NCI-H82 treated with DMSO at 0.1 percent for 48 hours (cell line): ENCODE measurements around the gene STX8.

Source experiments
- DNase-seq: peaks from one replicate; lab custom pipeline; 2025; ENCODE audit not compliant: unreplicated experiment; lab: John Stamatoyannopoulos, UW

Gene STX8

DNA sequence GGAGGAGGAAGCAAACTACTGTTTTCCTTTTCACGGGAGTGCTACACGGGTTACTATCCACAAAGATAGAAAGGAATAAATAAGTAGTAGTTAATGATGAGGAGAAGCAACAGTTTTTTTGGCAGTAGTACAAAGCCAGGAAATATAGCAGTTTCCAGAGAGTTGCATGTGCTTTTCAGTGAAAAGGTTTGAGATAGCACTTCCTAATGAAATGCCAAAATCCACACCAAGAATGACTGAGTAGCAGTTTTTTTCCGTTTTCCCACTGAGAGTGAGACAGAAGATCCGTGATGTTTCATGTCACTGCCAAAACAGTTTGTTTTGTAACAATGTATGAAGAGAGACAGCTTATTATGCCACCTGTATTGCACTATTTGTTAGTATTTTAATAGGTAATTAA, 129.1 kb downstream of the STX8 start:
- no peak for DNase-seq

GRCh38 chr17:9445424-9445823, 130.2 kb downstream of the STX8 start:
- no peak for DNase-seq

- DNase-seq = no peak
Measured at GRCh38 chr17:9444687-9445086, 130.9 kb downstream of the STX8 start.

DNA sequence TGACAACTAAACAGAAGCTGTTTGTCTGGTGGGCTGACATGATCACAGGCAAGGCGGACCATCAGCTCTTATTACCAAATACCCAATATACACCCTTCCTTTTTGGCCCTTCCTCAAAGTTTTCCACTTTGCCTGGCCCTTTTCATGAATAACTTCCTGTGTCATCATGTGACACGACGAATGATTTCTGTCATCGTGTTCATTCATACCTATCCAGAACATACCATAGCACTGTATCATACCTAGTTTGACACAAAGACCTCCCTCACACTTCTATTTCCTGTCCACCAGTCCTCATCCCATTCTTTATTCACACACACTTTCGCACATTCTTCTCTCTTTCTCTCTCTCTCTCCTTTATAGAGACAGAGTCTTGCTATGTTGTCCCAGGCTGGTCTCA, 131.8 kb downstream of the STX8 start:
- no peak for DNase-seq

- no peak for DNase-seq
Measured at GRCh38 chr17:9439851-9440250, 135.8 kb downstream of the STX8 start.

DNA sequence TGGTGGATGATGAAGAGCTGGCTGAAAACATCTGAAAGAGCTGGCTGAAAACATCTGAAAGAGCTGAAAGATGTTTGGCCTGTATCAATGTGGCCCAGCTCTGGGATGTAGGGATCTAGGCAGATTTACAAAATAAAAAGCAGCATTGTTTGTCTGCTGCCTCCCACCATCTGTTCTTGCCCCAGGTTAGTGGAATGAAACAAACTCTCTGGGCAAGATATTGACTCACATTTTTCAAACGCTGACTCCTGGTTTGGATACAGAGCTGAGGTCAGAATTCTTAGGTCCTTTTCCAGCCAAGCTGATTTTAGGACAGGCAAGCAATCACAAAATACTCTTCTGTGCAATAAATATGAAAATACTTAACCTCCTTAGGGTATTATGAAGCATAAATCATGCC, 139.0 kb downstream of the STX8 start:
- no peak for DNase-seq

DNA sequence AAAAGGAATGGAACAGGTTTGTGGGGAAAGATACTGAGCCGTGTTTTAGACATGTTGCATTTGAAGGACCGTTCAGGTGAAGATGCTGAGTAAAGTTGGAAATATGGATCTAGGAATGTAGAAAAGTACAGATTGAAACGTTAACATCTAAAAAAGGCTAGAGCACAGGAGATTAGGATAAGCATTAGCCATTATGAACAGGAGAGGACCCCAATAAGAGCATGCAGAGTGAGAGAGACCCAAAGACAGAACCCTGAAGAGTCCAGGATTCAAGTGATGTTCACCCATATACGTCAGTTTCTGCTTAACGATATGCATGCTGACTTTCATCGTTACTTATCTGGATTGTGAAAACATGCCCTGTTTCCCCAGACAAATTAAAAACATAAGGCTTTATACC, 140.5 kb downstream of the STX8 start:
- no peak for DNase-seq

GRCh38 chr17:9434642-9435057, 141.0 kb downstream of the STX8 start:
- no peak for DNase-seq

GRCh38 chr17:9432934-9433421, 142.6 kb downstream of the STX8 start:
- no peak for DNase-seq

GRCh38 chr17:9432134-9432885, 143.3 kb downstream of the STX8 start:
- no peak for DNase-seq

- DNase-seq = no peak
Measured at GRCh38 chr17:9431620-9432019, 144.0 kb downstream of the STX8 start.

DNA sequence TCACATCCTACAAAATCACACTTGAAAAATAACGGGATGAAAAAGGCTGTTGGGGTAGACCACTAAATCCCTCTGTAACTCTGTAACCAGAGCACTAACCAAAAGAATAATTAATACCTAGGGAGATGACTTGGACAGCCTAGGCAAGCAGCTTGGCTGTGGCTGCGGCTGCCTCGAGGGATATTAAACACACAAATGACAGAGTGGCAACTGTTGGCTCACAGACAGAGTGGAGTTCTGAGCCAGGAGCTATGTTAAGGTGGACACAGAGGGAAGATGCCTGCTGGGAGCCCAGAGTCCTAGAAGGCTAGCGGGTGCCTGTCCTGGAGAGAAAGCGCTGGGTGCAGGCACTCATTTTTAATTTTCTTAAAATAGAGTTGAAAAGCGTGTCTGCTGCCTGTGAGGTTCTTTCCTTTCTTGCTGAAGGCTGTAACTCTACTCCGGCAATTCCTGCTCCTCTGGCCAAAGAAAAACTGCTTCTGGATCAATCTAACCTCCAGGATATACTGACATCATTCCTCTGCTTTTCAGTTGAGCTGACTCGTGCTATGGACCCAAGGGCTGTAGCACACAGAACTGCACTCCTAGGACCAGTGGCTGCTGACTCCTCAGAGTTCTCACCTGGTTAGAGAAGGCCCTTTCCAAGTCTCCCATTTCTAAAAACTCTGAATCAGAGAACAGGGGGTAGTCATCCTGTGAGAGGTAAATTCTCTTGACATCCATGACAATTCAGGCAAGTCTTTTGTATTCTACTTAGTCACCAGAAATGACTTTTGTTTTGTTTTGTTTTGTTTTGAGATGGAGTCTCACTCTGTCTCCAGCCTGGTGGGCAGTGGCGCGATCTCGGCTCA, 147.9 kb downstream of the STX8 start:
- DNase-seq = no peak

- DNase-seq = no peak
Measured at GRCh38 chr17:9424071-9424640, 151.5 kb downstream of the STX8 start.

- no peak for DNase-seq
Measured at GRCh38 chr17:9421525-9421924, 154.1 kb downstream of the STX8 start.

GRCh38 chr17:9419932-9420453, 155.6 kb downstream of the STX8 start:
- DNase-seq = no peak

DNA sequence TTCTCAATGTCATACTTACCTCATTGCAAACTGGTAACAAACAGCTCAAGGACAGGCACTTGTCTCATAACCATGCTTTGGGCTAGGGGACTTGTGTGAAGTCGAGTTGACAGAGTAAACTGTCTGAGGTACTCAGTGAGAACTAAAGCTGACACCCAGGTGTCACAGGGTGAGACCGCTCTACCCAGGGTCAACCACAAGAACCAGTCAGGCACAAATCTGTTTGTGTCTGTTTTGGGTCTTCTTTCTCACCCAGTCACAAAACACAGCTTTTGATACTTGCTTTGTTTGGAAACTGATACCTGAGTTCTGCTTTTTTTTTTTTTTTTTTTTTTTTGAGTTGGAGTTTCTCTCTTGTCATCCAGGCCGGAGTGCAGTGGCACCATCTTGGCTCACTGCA, 161.1 kb downstream of the STX8 start:
- DNase-seq = no peak

GRCh38 chr17:9410737-9411136, 164.9 kb downstream of the STX8 start:
- DNase-seq = no peak

DNA sequence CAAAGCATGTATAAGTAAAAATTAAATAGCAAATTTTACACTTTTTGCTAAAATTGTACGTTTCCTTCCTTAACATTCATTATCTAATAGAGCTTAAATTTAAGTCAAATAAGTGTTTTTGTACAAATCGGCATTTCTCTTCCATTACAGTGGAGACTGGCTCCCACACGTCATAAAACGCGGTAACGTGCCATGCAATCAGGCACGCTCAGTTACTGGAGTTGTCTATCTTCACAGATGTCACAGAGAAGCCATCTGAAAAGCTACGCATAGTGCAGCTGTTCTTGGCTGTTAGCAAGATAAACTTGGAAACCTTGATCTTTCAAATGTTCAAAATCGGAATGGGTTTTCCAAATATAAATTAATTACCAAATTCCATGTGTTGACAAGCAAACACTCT, 165.3 kb downstream of the STX8 start:
- no peak for DNase-seq

DNA sequence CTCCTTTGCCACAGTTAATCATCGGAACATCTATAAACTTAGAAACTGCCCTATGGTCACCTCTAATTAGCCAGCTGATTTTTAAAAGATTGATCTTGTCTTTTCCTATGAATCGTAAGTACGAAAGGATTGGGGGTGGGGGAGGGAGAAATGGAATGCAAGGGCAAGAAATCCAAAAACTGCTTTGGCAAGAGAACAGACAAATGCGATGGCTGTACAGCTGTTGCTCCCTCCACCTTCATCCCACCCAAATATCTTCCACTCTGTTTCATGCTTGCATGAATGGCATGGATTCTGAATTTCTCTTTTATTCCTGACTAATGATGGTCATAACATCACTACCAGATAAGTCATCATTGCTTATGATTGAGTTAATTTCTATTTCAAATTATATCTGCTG, 165.7 kb downstream of the STX8 start:
- no peak for DNase-seq

DNA sequence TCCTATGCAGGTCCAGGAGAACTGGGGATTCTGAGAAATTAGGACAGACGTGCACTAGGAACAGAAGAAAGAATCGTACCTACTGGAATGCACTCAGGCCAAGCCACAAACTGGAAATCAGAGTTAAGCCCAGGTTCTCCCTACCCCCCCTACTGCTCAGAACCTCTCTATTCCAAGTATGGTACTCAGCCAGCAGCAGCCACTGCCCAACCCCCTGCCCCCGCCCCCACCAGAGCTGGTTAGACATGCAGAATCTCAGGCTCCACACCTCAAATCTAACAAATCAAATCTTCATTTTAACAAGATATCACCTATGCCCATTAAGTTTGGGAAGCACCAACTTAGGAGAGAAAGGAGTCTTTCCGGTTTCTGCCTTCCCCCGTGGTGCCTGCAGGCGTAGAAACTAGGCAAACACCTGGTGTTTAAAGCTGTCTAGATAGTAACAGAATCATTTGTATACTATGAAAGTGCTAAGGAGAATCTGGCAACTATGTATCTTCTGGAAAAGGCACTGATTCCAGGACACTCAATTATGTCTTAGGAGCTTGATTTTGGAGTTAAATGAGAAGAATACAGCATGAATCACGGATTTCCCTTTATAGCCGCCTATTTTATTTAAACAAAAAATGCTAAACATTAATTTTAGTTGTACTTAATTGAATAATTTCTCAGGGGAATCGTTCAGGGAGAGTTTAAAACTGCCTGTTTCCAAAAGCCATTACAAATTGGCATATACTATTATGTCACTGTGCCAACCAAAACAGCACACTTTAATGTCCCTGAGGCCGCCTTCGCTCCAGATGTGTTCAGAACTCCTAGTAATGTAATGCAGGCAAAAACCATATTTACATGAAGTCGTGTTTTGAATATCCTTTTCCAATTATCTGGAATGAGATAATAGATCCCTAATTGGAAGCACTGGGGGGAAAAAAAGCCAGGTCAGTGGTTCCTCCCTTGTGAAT, 166.5 kb downstream of the STX8 start:
- no peak for DNase-seq

DNA sequence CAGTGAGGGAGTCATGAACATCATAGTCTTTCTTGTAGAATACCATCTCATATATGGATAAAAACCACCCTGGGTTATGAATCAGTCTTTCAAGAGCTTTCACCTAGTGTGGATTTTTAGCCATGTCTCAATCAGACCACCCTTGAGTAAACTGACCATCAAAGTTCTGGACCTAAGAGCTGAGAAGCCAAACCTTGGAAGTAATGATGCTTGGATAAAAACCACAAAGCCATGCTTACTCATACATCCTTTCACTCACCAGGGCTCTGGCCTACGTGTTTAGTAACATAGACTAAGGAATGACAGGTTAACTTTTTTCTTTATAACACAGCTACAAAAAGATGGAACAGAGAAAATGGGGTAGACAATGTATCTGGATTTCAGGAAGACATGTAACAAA, 167.2 kb downstream of the STX8 start:
- DNase-seq = no peak
